Measurements from ENCODE around the gene ADCY2.

Gene ADCY2

GRCh38 chr5:7375457-7375856 lies 20.5 kb upstream of the ADCY2 start:
- TF ChIP-seq Cebpa-rat (IDR thresholded peaks at IDR 0.05): no peak
- Histone ChIP-seq H3K4me2 (peak overlapping the region in 1 of 11 experiments; percentile 87; a peak in 2 of 22 replicates), H3K27ac (no peak overlapping the region), H3K27me3 (no peaks in the 10 kb centered on the region), H3K4me3 (no peak overlapping the region), H3K36me3 (no peaks in the 10 kb centered on the region), H3K9ac (no peak overlapping the region), H3K4me1 (peaks cover 0 to 45% (median 10%) of the 10 kb centered on the region in 10 experiments; a peak in 11 of 20 replicates), H4K20me1 (no peaks in the 10 kb centered on the region), H3K9me3 (replicated peaks in 1 of 11) (no peaks in the 10 kb centered on the region)

GRCh38 chr5:7376871-7377270 lies 19.1 kb upstream of the ADCY2 start:
- peak overlapping the region in 3 of 11 experiments; percentile 48 to 73 (median 71); a peak in 4 of 22 replicates for H3K27ac ChIP-seq
- H3K9me3 ChIP-seq (replicated peaks in 1 of 11): no peaks in the 10 kb centered on the region
- no peaks in the 10 kb centered on the region for H3K27me3 ChIP-seq
- H3K4me1 ChIP-seq: peaks cover 0 to 52% (median 10%) of the 10 kb centered on the region in 10 experiments; a peak in 11 of 20 replicates
- no peaks in the 10 kb centered on the region for H4K20me1 ChIP-seq
- no peaks in the 10 kb centered on the region for H3K36me3 ChIP-seq
- H3K4me2 ChIP-seq: peak overlapping the region in 6 of 11 experiments; percentile 15 to 87 (median 40); a peak in 11 of 22 replicates
- TF ChIP-seq Cebpa-rat (IDR thresholded peaks at IDR 0.05): no peak
- peak overlapping the region in 1 of 11 experiments; percentile 55; a peak in 1 of 22 replicates for H3K9ac ChIP-seq
- no peak overlapping the region for H3K4me3 ChIP-seq

GRCh38 chr5:7377761-7378160 lies 18.2 kb upstream of the ADCY2 start:
- TF ChIP-seq Cebpa-rat (IDR thresholded peaks at IDR 0.05): no peak
- H3K9me3 ChIP-seq (replicated peaks in 1 of 11): no peaks in the 10 kb centered on the region
- H3K4me2 ChIP-seq: peak overlapping the region in 4 of 11 experiments; percentile 46 to 87 (median 68); a peak in 7 of 22 replicates
- 0 out of 22 replicates have a peak overlapping the region, but pooled peaks of 1 of the 11 experiments have one; percentile 25 for H3K9ac ChIP-seq
- H3K4me1 ChIP-seq: peaks cover 0 to 52% (median 10%) of the 10 kb centered on the region in 10 experiments; a peak in 11 of 20 replicates
- H3K27me3 ChIP-seq: no peaks in the 10 kb centered on the region
- H3K4me3 ChIP-seq: no peak overlapping the region
- H3K36me3 ChIP-seq: no peaks in the 10 kb centered on the region
- no peaks in the 10 kb centered on the region for H4K20me1 ChIP-seq
- peak overlapping the region in 3 of 11 experiments; percentile 48 to 73 (median 71); a peak in 5 of 22 replicates for H3K27ac ChIP-seq

- H3K4me1 ChIP-seq: peaks cover 0 to 23% (median 0%) of the 10 kb centered on the region in 10 experiments; a peak in 8 of 20 replicates
- no peaks in the 10 kb centered on the region for H3K9me3 ChIP-seq (replicated peaks in 1 of 11)
- H4K20me1 ChIP-seq: no peaks in the 10 kb centered on the region
- no peak overlapping the region for H3K4me3 ChIP-seq
- no peak overlapping the region for H3K27ac ChIP-seq
- H3K9ac ChIP-seq: no peak overlapping the region
- no peak overlapping the region for H3K4me2 ChIP-seq
- H3K36me3 ChIP-seq: no peaks in the 10 kb centered on the region
- H3K27me3 ChIP-seq: no peaks in the 10 kb centered on the region
- TF ChIP-seq Cebpa-rat (IDR thresholded peaks at IDR 0.05): no peak
These were observed 13.3 kb upstream of the ADCY2 start for GRCh38 chr5:7382588-7382987.

GRCh38 chr5:7385681-7386080 lies 10.3 kb upstream of the ADCY2 start:
- TF ChIP-seq Cebpa-rat (IDR thresholded peaks at IDR 0.05): no peak
- no peaks in the 10 kb centered on the region for H3K27me3 ChIP-seq
- H3K4me2 ChIP-seq: no peak overlapping the region
- H3K4me1 ChIP-seq: peaks cover 0 to 7% (median 0%) of the 10 kb centered on the region in 10 experiments; a peak in 4 of 20 replicates
- no peak overlapping the region for H3K4me3 ChIP-seq
- H3K36me3 ChIP-seq: no peaks in the 10 kb centered on the region
- no peaks in the 10 kb centered on the region for H3K9me3 ChIP-seq (replicated peaks in 1 of 11)
- H3K9ac ChIP-seq: no peak overlapping the region
- no peak overlapping the region for H3K27ac ChIP-seq
- H4K20me1 ChIP-seq: no peaks in the 10 kb centered on the region

GRCh38 chr5:7388553-7388952 lies 7.4 kb upstream of the ADCY2 start:
- Histone ChIP-seq H3K4me3 (no peak overlapping the region), H4K20me1 (no peaks in the 10 kb centered on the region), H3K4me2 (no peak overlapping the region), H3K9me3 (replicated peaks in 1 of 11) (no peaks in the 10 kb centered on the region), H3K9ac (no peak overlapping the region), H3K27ac (no peak overlapping the region), H3K36me3 (no peaks in the 10 kb centered on the region), H3K4me1 (peaks cover 0 to 10% (median 0%) of the 10 kb centered on the region in 10 experiments; a peak in 1 of 20 replicates), H3K27me3 (no peaks in the 10 kb centered on the region)
- no peak for TF ChIP-seq Cebpa-rat (IDR thresholded peaks at IDR 0.05)

- H3K9me3 ChIP-seq (replicated peaks in 1 of 11): peaks cover 8 to 19% (median 13%) of the 10 kb centered on the region in 11 experiments; a peak in 21 of 22 replicates
- no peak overlapping the region for H3K4me2 ChIP-seq
- peaks cover 0 to 10% (median 0%) of the 10 kb centered on the region in 10 experiments; a peak in 1 of 20 replicates for H3K4me1 ChIP-seq
- no peak overlapping the region for H3K9ac ChIP-seq
- no peak overlapping the region for H3K27ac ChIP-seq
- H4K20me1 ChIP-seq: no peaks in the 10 kb centered on the region
- no peak overlapping the region for H3K4me3 ChIP-seq
- H3K27me3 ChIP-seq: no peaks in the 10 kb centered on the region
- H3K36me3 ChIP-seq: no peaks in the 10 kb centered on the region
- TF ChIP-seq Cebpa-rat (IDR thresholded peaks at IDR 0.05): no peak
These were observed 4.7 kb upstream of the ADCY2 start for GRCh38 chr5:7391215-7391614.

GRCh38 chr5:7391814-7392692 lies 3.9 kb upstream of the ADCY2 start:
- Histone ChIP-seq H3K9me3 (replicated peaks in 1 of 11) (peaks cover 15 to 27% (median 20%) of the 10 kb centered on the region in 11 experiments), H4K20me1 (no peaks in the 10 kb centered on the region), H3K4me1 (peaks cover 0 to 10% (median 0%) of the 10 kb centered on the region in 10 experiments; a peak in 1 of 20 replicates), H3K27ac (no peak overlapping the region), H3K27me3 (no peaks in the 10 kb centered on the region), H3K36me3 (no peaks in the 10 kb centered on the region), H3K4me2 (no peak overlapping the region), H3K9ac (no peak overlapping the region), H3K4me3 (no peak overlapping the region)
- TF ChIP-seq Cebpa-rat (IDR thresholded peaks at IDR 0.05): no peak

- TF ChIP-seq Cebpa-rat (IDR thresholded peaks at IDR 0.05): no peak
- Histone ChIP-seq H3K27ac (no peak overlapping the region), H4K20me1 (no peaks in the 10 kb centered on the region), H3K4me2 (no peak overlapping the region; a peak in 1 of 22 replicates), H3K9ac (peak overlapping the region in 1 of 11 experiments; percentile 15; a peak in 1 of 22 replicates), H3K36me3 (no peaks in the 10 kb centered on the region), H3K27me3 (no peaks in the 10 kb centered on the region), H3K4me1 (peaks cover 0 to 10% (median 0%) of the 10 kb centered on the region in 10 experiments; a peak in 1 of 20 replicates), H3K9me3 (replicated peaks in 1 of 11) (peaks cover 15 to 28% (median 20%) of the 10 kb centered on the region in 11 experiments), H3K4me3 (no peak overlapping the region)
These were observed 3.3 kb upstream of the ADCY2 start for GRCh38 chr5:7392693-7393024.
